Liver (tissue), 3 donors: ENCODE data around the gene BSN.

Experiments used
- ATF3 ChIP-seq: IDR thresholded peaks from 2 replicates; pipeline ENCODE4 v1.6.1; 2016; ENCODE audit warnings: antibody characterized with exemption
- CTCF ChIP-seq: fragments of 150-350 bp; IDR thresholded peaks from 2 replicates; pipeline ENCODE4 v1.5.1; 2017; ENCODE audit warnings: improper control_type of control experiment, low read depth, low read length; ENCODE audit not compliant: missing input control
- EGR1 ChIP-seq, 2 donors: IDR thresholded peaks; 2 replicates each; pipeline ENCODE4 v1.6.1; 2016 to 2018; ENCODE audit warnings: antibody characterized with exemption in 2 of 2, low read depth in 2 of 2
- GABPA ChIP-seq, 2 donors: IDR thresholded peaks in 1 of 2; conservative IDR thresholded peaks in 1 of 2; 2 replicates each; pipeline ENCODE4 v1.6.1; 2016; ENCODE audit warnings: antibody characterized with exemption in 2 of 2, mild to moderate bottlenecking in 1 of 2, moderate library complexity in 1 of 2
- HNF4A ChIP-seq, 2 donors: conservative IDR thresholded peaks; 2 replicates each; pipeline ENCODE4 v1.6.1; 2016; ENCODE audit warnings: antibody characterized with exemption in 2 of 2, mild to moderate bottlenecking in 2 of 2
- HNF4G ChIP-seq: IDR thresholded peaks from 2 replicates; pipeline ENCODE4 v1.6.1; 2016; ENCODE audit warnings: antibody characterized with exemption
- JUND ChIP-seq, 2 donors: IDR thresholded peaks; 2 replicates each; pipeline ENCODE4 v1.6.1; 2016; ENCODE audit warnings: antibody characterized with exemption in 2 of 2
- RAD21 ChIP-seq, 2 donors: IDR thresholded peaks; 2 replicates each; pipeline ENCODE4 v1.6.1; 2016; ENCODE audit warnings: antibody characterized with exemption in 2 of 2, mild to moderate bottlenecking in 2 of 2
- REST ChIP-seq: IDR thresholded peaks from 2 replicates; pipeline ENCODE4 v1.6.1; 2016; ENCODE audit warnings: antibody characterized with exemption, mild to moderate bottlenecking
- RXRA ChIP-seq, 2 donors: IDR thresholded peaks; 2 replicates each; pipeline ENCODE4 v1.6.1; 2017 to 2018; ENCODE audit warnings: antibody characterized with exemption in 2 of 2, mild to moderate bottlenecking in 1 of 2
- YY1 ChIP-seq: IDR thresholded peaks from 2 replicates; pipeline ENCODE4 v1.6.1; 2016; ENCODE audit warnings: antibody characterized with exemption, mild to moderate bottlenecking
- donor health status: healthy.
- donor health status: healthy.

- TF ChIP-seq CTCF (no peak), EGR1 (IDR thresholded peaks at IDR 0.05; ENCODE audit: low read depth in 2 of 2) (no peak), ATF3 (no peak), RAD21 (IDR thresholded peaks at IDR 0.05) (no peak), YY1 (no peak), RXRA (IDR thresholded peaks at IDR 0.05) (no peak), HNF4G (no peak), REST (no peak), GABPA (IDR thresholded peaks at IDR 0.05 in 1 of 2, conservative IDR thresholded peaks at IDR 0.05 in 1 of 2) (no peak), JUND (IDR thresholded peaks at IDR 0.05) (no peak), HNF4A (conservative IDR thresholded peaks at IDR 0.05) (no peak)
These were observed 13.1 kb downstream of the BSN start for GRCh38 chr3:49567406-49567805.
